Measurements from ENCODE around the gene FOXG1. TPM values are rescaled to one million over a fixed set of nuclear protein-coding genes. Genes with fewer than 3 reads are reported as not detected.

The FOXG1 gene
- total RNA-seq, 1 experiment from 2014 or later: not detected

DNA sequence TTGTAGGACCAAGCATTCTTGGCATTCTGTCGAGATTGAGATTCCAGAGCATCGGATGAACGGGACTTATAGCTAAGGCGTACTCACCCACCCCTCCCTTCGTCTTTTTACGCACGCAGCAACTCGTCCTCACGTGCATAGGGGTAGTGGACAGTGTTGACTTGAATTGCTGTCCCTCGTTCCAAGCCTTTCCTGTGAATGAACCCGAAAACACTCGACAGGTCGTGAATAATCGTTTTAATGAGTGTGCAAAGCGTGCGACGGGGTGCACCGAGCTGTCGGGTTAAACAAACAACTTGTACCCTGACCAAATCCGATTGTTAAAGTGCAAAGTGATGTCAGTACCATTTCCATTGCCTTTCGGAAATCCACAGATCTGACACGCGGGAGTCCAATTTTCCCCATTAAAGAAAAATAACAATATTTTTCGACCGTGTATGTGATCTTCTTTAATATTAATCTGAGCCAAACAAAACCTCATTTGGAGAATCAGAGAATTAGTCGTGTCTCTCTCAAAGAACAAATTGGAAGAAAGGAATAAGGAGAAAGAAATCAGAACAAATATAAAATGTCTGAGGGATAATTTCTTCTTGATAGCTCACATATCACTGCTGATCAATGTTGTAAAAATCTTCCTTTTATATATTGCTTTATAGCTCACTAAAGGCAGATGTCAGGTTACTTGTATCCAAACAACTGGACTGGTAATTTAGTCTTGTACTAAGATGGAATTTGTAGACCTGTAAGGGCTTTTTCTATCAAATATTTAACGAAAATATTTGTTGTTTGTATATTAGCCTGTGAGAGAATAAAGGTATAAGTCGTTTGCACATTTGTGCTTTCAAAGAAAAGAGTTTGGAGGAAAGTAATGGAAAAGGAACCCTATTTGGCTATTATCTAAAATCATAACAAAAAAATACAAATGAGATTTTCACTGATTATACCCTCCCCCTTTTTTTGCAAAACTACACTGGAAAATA is 11.8 kb downstream of the FOXG1 start:
- no peak overlapping the region for H3K4me3 ChIP-seq (replicated peaks in 1 of 2; ENCODE audit: low read depth in 1 of 2, low read length in 2 of 2)
- TF ChIP-seq EZH2phosphoT487 (IDR thresholded peaks at IDR 0.05; ENCODE audit: borderline replicate concordance) (no peak), YY1 (IDR thresholded peaks at IDR 0.05; ENCODE audit: extremely low read depth, insufficient replicate concordance, low read depth, low read length) (no peak), ZBTB33 (IDR thresholded peaks at IDR 0.05; ENCODE audit: extremely low read depth, insufficient replicate concordance, low read length) (no peak)
- TF ChIP-seq, protein P1, sequence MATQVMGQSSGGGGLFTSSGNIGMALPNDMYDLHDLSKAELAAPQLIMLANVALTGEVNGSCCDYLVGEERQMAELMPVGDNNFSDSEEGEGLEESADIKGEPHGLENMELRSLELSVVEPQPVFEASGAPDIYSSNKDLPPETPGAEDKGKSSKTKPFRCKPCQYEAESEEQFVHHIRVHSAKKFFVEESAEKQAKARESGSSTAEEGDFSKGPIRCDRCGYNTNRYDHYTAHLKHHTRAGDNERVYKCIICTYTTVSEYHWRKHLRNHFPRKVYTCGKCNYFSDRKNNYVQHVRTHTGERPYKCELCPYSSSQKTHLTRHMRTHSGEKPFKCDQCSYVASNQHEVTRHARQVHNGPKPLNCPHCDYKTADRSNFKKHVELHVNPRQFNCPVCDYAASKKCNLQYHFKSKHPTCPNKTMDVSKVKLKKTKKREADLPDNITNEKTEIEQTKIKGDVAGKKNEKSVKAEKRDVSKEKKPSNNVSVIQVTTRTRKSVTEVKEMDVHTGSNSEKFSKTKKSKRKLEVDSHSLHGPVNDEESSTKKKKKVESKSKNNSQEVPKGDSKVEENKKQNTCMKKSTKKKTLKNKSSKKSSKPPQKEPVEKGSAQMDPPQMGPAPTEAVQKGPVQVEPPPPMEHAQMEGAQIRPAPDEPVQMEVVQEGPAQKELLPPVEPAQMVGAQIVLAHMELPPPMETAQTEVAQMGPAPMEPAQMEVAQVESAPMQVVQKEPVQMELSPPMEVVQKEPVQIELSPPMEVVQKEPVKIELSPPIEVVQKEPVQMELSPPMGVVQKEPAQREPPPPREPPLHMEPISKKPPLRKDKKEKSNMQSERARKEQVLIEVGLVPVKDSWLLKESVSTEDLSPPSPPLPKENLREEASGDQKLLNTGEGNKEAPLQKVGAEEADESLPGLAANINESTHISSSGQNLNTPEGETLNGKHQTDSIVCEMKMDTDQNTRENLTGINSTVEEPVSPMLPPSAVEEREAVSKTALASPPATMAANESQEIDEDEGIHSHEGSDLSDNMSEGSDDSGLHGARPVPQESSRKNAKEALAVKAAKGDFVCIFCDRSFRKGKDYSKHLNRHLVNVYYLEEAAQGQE (IDR thresholded peaks at IDR 0.05; ENCODE audit: low read depth): no peak
- TF ChIP-seq, protein P2, sequence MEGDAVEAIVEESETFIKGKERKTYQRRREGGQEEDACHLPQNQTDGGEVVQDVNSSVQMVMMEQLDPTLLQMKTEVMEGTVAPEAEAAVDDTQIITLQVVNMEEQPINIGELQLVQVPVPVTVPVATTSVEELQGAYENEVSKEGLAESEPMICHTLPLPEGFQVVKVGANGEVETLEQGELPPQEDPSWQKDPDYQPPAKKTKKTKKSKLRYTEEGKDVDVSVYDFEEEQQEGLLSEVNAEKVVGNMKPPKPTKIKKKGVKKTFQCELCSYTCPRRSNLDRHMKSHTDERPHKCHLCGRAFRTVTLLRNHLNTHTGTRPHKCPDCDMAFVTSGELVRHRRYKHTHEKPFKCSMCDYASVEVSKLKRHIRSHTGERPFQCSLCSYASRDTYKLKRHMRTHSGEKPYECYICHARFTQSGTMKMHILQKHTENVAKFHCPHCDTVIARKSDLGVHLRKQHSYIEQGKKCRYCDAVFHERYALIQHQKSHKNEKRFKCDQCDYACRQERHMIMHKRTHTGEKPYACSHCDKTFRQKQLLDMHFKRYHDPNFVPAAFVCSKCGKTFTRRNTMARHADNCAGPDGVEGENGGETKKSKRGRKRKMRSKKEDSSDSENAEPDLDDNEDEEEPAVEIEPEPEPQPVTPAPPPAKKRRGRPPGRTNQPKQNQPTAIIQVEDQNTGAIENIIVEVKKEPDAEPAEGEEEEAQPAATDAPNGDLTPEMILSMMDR (IDR thresholded peaks at IDR 0.05 in 2 of 3, conservative IDR thresholded peaks at IDR 0.05 in 1 of 3; ENCODE audit: borderline replicate concordance in 1 of 3, insufficient read depth in 1 of 3, low read depth in 2 of 3, low read length in 2 of 3): no peak
- no peak overlapping the region for H3K4me2 ChIP-seq (ENCODE audit: low read length)
- ChIA-PET POLR2A (no interaction called here), CTCF (no interaction called here), RAD21 (ENCODE audit: low non-redundant PET in 1 of 2, low total read pairs in 2 of 2, uncharacterized antibody in 2 of 2, unreplicated experiment in 2 of 2) (no interaction called here)
- no peak for ATAC-seq
- no peak overlapping the region for H3K27ac ChIP-seq (ENCODE audit: low read depth, low read length)
- no peak overlapping the region for H2AFZ ChIP-seq (ENCODE audit: low read depth, low read length, poor library complexity, severe bottlenecking)
- no peaks in the 10 kb centered on the region for H3K4me1 ChIP-seq (ENCODE audit: control insufficient read depth in 1 of 2, insufficient read depth in 2 of 2, low read length in 2 of 2)
- no peaks in the 10 kb centered on the region for H3K27me3 ChIP-seq (ENCODE audit: insufficient read depth, low read length)
- H3K9me3 ChIP-seq (ENCODE audit: control insufficient read depth in 1 of 2, insufficient read depth in 1 of 2, low read depth in 1 of 2, low read length in 2 of 2): peaks cover 0 to 21% of the 10 kb centered on the region in 2 experiments; a peak in 2 of 4 replicates
- no peaks in the 10 kb centered on the region for H3K9me2 ChIP-seq (ENCODE audit: insufficient read depth)
- H4K20me1 ChIP-seq (ENCODE audit: insufficient read depth): no peaks in the 10 kb centered on the region
- no peak overlapping the region for H3K9ac ChIP-seq (ENCODE audit: low read length)
- intact Hi-C loops (cut with micrococcal nuclease): no loop called here
- H3K79me2 ChIP-seq (ENCODE audit: insufficient read depth, low read length): no peaks in the 10 kb centered on the region
- no peak for DNase-seq (ENCODE audit: low read depth, low spot score)
- no TSS peak for BruUV-seq (replicated peaks)
- no peaks in the 10 kb centered on the region for H3K36me3 ChIP-seq (ENCODE audit: control insufficient read depth in 1 of 2, insufficient read depth in 2 of 2, low read length in 2 of 2)

Data from HCT116 (cell line).